ENCODE measurements around the gene TPP1.

TPP1 gene

GRCh38 chr11:6594142-6594768, 25.0 kb downstream of the TPP1 start:
- Mint-ChIP-seq H3K9me3 (no peaks in the 10 kb centered on the region), H3K4me1 (no peaks in the 10 kb centered on the region), H3K27me3 (ENCODE audit: low read depth) (no peaks in the 10 kb centered on the region), H3K4me3 (no peak overlapping the region), H3K36me3 (ENCODE audit: low read depth) (peaks cover 44% of the 10 kb centered on the region), H3K27ac (no peak overlapping the region)
- no peak for TF ChIP-seq CTCF (IDR thresholded peaks at IDR 0.05; ENCODE audit: unreplicated experiment in 3 of 3)

GRCh38 chr11:6588018-6588417, 31.2 kb downstream of the TPP1 start:
- Mint-ChIP-seq H3K27me3 (ENCODE audit: low read depth) (no peaks in the 10 kb centered on the region), H3K36me3 (ENCODE audit: low read depth) (peaks cover 35% of the 10 kb centered on the region), H3K27ac (no peak overlapping the region), H3K4me1 (no peaks in the 10 kb centered on the region), H3K9me3 (peaks cover 20% of the 10 kb centered on the region), H3K4me3 (no peak overlapping the region)
- TF ChIP-seq CTCF (IDR thresholded peaks at IDR 0.05; ENCODE audit: unreplicated experiment in 3 of 3): no peak

GRCh38 chr11:6587360-6587953, 31.8 kb downstream of the TPP1 start:
- Mint-ChIP-seq H3K9me3 (peaks cover 26% of the 10 kb centered on the region), H3K36me3 (ENCODE audit: low read depth) (peaks cover 40% of the 10 kb centered on the region), H3K4me1 (no peaks in the 10 kb centered on the region), H3K4me3 (no peak overlapping the region), H3K27me3 (ENCODE audit: low read depth) (no peaks in the 10 kb centered on the region), H3K27ac (no peak overlapping the region)
- TF ChIP-seq CTCF (IDR thresholded peaks at IDR 0.05; ENCODE audit: unreplicated experiment in 3 of 3): no peak

GRCh38 chr11:6586434-6587359, 32.5 kb downstream of the TPP1 start:
- H3K27me3 Mint-ChIP-seq (ENCODE audit: low read depth): no peaks in the 10 kb centered on the region
- TF ChIP-seq CTCF (IDR thresholded peaks at IDR 0.05; ENCODE audit: unreplicated experiment in 3 of 3): no peak
- H3K36me3 Mint-ChIP-seq (ENCODE audit: low read depth): peaks cover 43% of the 10 kb centered on the region
- H3K4me1 Mint-ChIP-seq: no peaks in the 10 kb centered on the region
- no peak overlapping the region for H3K4me3 Mint-ChIP-seq
- H3K9me3 Mint-ChIP-seq: peaks cover 31% of the 10 kb centered on the region
- H3K27ac Mint-ChIP-seq: no peak overlapping the region

GRCh38 chr11:6584528-6584927, 34.7 kb downstream of the TPP1 start:
- Mint-ChIP-seq H3K36me3 (ENCODE audit: low read depth) (peaks cover 49% of the 10 kb centered on the region), H3K4me3 (no peak overlapping the region), H3K27me3 (ENCODE audit: low read depth) (no peaks in the 10 kb centered on the region), H3K27ac (no peak overlapping the region), H3K4me1 (no peaks in the 10 kb centered on the region), H3K9me3 (peaks cover 31% of the 10 kb centered on the region)
- TF ChIP-seq CTCF (IDR thresholded peaks at IDR 0.05; ENCODE audit: unreplicated experiment in 3 of 3): no peak
